Sigmoid colon (tissue), 7 donors: Measurements from ENCODE around the gene STRN. TPM values are rescaled to one million over a fixed set of nuclear protein-coding genes. Genes with fewer than 3 reads are reported as not detected.

ENCODE experiments used
- DNase-seq: peaks from one replicate; pipeline ENCODE4 v3.0.0-alpha.2; 2019
- H3K27ac ChIP-seq, 4 donors: fragments of 200-600 bp; sonication (generic); one replicate each; pipeline ENCODE4 v1.5.1; 2016 to 2019; ENCODE audit warnings: mild to moderate bottlenecking in 1 of 4
- H3K27me3 ChIP-seq, 3 donors: fragments of 200-600 bp; sonication (generic); one replicate each; pipeline ENCODE4 v1.5.1; 2019; ENCODE audit warnings: mild to moderate bottlenecking in 1 of 3
- H3K36me3 ChIP-seq, 4 donors: fragments of 200-600 bp; sonication (generic); one replicate each; pipeline ENCODE4 v1.5.1; 2016 to 2019
- H3K4me1 ChIP-seq, 4 donors: fragments of 200-600 bp; sonication (generic); one replicate each; pipeline ENCODE4 v1.5.1; 2017 to 2019
- H3K4me3 ChIP-seq, 4 donors: fragments of 200-600 bp; sonication (generic); one replicate each; pipeline ENCODE4 v1.5.1; 2017 to 2019; ENCODE audit warnings: mild to moderate bottlenecking in 2 of 4, moderate library complexity in 1 of 4
- H3K9me3 ChIP-seq, 4 donors: fragments of 200-600 bp in 3 of 4; sonication (generic) in 3 of 4; one replicate each; pipeline versions ENCODE4 v1.5.1 to v1.6.1; 2013 to 2019
- EP300 ChIP-seq, 4 donors: sonication (generic); formaldehyde crosslinking; IDR thresholded peaks; one replicate each; pipeline ENCODE4 v1.6.1; 2017; ENCODE audit warnings: antibody characterized with exemption in 4 of 4
- POLR2A ChIP-seq, 2 donors: fragments of 450-650 bp; IDR thresholded peaks; one replicate each; pipeline ENCODE4 v1.6.1; 2016; ENCODE audit warnings: antibody characterized with exemption in 2 of 2, mild to moderate bottlenecking in 2 of 2, moderate library complexity in 2 of 2
- POLR2AphosphoS5 ChIP-seq, 4 donors: sonication (generic); formaldehyde crosslinking; IDR thresholded peaks; one replicate each; pipeline ENCODE4 v1.6.1; 2017; ENCODE audit warnings: antibody characterized with exemption in 4 of 4
- WGBS, 2 donors: extraction: QIAGEN DNeasy Blood & Tissue Kit; methylation state at CpG; one replicate each; pipeline ENCODE4 v1.1.7; 2013; 5-methylcytosine and 5-hydroxymethylcytosine counted together
- intact Hi-C: fragments of 100-400 bp; cut with DNase I; formaldehyde crosslinking; loops from one replicate; pipeline ENCODE4 v1.15.1; 2023
- polyA plus RNA-seq, 3 donors: library from polyadenylated mRNA; stranded (reverse); fragments of 200-250 nt; gene quantifications; one replicate each; pipeline ENCODE4 v1.2.3, GENCODE V29; 2013
- total RNA-seq, 4 donors: library from RNA; depleted of rRNA; stranded (reverse); fragments of >200 nt; gene quantifications; one replicate each; pipeline ENCODE4 v1.1.0, GENCODE V29; 2016
- TF ChIP-seq, protein P1 (sequence below), 4 experiments: fragments of 450-650 bp in 3 of 4; fragments of 200-600 bp in 1 of 4; IDR thresholded peaks; one replicate each; pipeline ENCODE4 v1.5.1; 2016 to 2019; ENCODE audit warnings: antibody characterized with exemption in 4 of 4, mild to moderate bottlenecking in 3 of 4, moderate library complexity in 2 of 4
- donor health status: healthy with polysubstance abuse.
- donor health status: Bipolar disorder and iron deficiency.
- donor health status: healthy.

The STRN gene
- total and polyA plus RNA-seq, 7 donors, result 7.8 to 20.9 (median 14.9) TPM

GRCh38 chr2:36885605-36886004, 80.7 kb downstream of the STRN start:
- DNase-seq, result no peak
- peaks cover 0 to 59% (median 7%) of the 10 kb centered on the region in 4 donors for H3K36me3 ChIP-seq
- TF ChIP-seq POLR2AphosphoS5 (IDR thresholded peaks at IDR 0.05), result no peak
- no peak for TF ChIP-seq EP300 (IDR thresholded peaks at IDR 0.05)
- TF ChIP-seq POLR2A (IDR thresholded peaks at IDR 0.05), result no peak
- TF ChIP-seq, protein P1, sequence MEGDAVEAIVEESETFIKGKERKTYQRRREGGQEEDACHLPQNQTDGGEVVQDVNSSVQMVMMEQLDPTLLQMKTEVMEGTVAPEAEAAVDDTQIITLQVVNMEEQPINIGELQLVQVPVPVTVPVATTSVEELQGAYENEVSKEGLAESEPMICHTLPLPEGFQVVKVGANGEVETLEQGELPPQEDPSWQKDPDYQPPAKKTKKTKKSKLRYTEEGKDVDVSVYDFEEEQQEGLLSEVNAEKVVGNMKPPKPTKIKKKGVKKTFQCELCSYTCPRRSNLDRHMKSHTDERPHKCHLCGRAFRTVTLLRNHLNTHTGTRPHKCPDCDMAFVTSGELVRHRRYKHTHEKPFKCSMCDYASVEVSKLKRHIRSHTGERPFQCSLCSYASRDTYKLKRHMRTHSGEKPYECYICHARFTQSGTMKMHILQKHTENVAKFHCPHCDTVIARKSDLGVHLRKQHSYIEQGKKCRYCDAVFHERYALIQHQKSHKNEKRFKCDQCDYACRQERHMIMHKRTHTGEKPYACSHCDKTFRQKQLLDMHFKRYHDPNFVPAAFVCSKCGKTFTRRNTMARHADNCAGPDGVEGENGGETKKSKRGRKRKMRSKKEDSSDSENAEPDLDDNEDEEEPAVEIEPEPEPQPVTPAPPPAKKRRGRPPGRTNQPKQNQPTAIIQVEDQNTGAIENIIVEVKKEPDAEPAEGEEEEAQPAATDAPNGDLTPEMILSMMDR (IDR thresholded peaks at IDR 0.05), result no peak
- no peak overlapping the region for H3K4me3 ChIP-seq
- 83 to 92% methylated on average over 3 of the region's 3 CpGs for WGBS, 2 donors
- no peaks in the 10 kb centered on the region for H3K27me3 ChIP-seq
- no peak overlapping the region for H3K27ac ChIP-seq
- intact Hi-C loops, result no loop called here
- H3K4me1 ChIP-seq, result peaks cover 0 to 10% (median 0%) of the 10 kb centered on the region in 4 donors
- no peaks in the 10 kb centered on the region for H3K9me3 ChIP-seq

DNA sequence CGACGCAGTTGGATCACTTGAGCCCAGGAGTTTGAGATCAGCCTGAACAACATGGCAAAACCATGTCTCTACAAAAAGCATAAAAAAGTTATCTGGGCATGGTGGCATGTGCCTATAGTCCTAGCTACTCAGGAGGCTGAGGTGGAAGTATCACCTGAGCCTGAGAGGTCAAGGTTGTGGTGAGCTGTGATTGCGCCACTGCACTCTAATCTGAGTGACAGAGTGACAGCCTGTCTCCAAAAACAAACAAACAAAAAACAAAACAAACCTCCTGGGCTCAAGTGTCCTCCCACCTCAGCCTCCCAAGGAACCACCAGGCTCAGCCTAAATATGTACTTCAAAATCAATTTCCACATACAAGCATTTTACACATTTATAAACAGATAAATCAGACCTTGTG, 83.8 kb downstream of the STRN start:
- WGBS, 2 donors, result 69 to 87% methylated on average over 3 of the region's 3 CpGs

GRCh38 chr2:36881816-36882215, 84.5 kb downstream of the STRN start:
- TF ChIP-seq, protein P1 (IDR thresholded peaks at IDR 0.05), result no peak
- TF ChIP-seq POLR2A (IDR thresholded peaks at IDR 0.05) (no peak), EP300 (IDR thresholded peaks at IDR 0.05) (no peak), POLR2AphosphoS5 (IDR thresholded peaks at IDR 0.05) (no peak)
- no peaks in the 10 kb centered on the region for H3K27me3 ChIP-seq
- DNase-seq, result no peak
- H3K27ac ChIP-seq, result no peak overlapping the region
- peaks cover 0 to 85% (median 17%) of the 10 kb centered on the region in 4 donors for H3K36me3 ChIP-seq
- H3K4me1 ChIP-seq, result no peaks in the 10 kb centered on the region
- 20 to 66% methylated on average over 1 of the region's 1 CpG for WGBS, 2 donors
- no peaks in the 10 kb centered on the region for H3K9me3 ChIP-seq
- H3K4me3 ChIP-seq, result no peak overlapping the region
- intact Hi-C loops, result no loop called here

More for the DNA sequence above, 83.8 kb downstream of the STRN start:
- Histone ChIP-seq H3K36me3 (peaks cover 0 to 78% (median 11%) of the 10 kb centered on the region in 4 donors), H3K4me3 (no peak overlapping the region), H3K27ac (no peak overlapping the region), H3K27me3 (no peaks in the 10 kb centered on the region), H3K9me3 (no peaks in the 10 kb centered on the region), H3K4me1 (no peaks in the 10 kb centered on the region)
- DNase-seq, result no peak
- TF ChIP-seq EP300 (IDR thresholded peaks at IDR 0.05) (no peak), POLR2A (IDR thresholded peaks at IDR 0.05) (no peak), POLR2AphosphoS5 (IDR thresholded peaks at IDR 0.05) (no peak)
- TF ChIP-seq, protein P1 (IDR thresholded peaks at IDR 0.05), result no peak
- intact Hi-C loops, result no loop called here

GRCh38 chr2:36878429-36878828, 87.9 kb downstream of the STRN start:
- Histone ChIP-seq H3K4me3 (no peak overlapping the region), H3K36me3 (peaks cover 4 to 80% (median 26%) of the 10 kb centered on the region in 4 donors), H3K27me3 (no peaks in the 10 kb centered on the region), H3K27ac (no peak overlapping the region), H3K4me1 (no peaks in the 10 kb centered on the region), H3K9me3 (no peaks in the 10 kb centered on the region)
- intact Hi-C loops, result no loop called here
- no peak for TF ChIP-seq POLR2AphosphoS5 (IDR thresholded peaks at IDR 0.05)
- no peak for TF ChIP-seq EP300 (IDR thresholded peaks at IDR 0.05)
- no peak for TF ChIP-seq POLR2A (IDR thresholded peaks at IDR 0.05)
- TF ChIP-seq, protein P1 (IDR thresholded peaks at IDR 0.05), result no peak
- DNase-seq, result no peak
- 55 to 86% methylated on average over 4 of the region's 4 CpGs for WGBS, 2 donors
